ENCODE measurements around the gene CPNE1. TPM values are rescaled to one million over a fixed set of nuclear protein-coding genes. Genes with fewer than 3 reads are reported as not detected.

The CPNE1 gene
- total and polyA plus RNA-seq, 2 donors, result 87.9 to 161 TPM

DNA sequence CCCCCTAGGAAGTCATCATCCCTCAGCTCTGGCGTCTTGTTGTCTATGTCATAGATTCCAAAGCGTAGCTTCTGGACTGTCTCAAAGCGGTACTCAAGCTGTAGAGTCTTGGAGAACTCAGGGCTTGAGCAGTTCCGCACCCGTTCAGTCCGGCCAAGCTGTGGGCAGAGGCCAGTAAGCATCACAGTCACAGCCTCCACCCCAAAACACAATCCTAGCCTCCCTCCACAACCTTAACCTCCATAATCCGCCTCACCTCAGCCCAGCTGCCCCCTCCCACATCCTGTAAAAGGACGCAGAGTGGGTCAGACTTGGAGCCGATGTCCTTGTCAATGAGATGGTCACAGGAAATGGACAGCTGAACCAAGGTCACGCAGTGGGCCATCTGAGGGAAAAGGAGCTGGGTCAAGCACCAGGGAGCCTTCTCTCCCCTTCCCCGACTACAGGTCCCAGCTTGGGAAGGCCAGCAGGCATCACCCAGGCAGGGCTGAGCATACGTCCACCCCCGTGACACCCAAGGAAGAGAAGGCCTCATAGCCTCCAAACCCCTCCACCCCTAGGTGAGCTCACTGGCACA lies 32.1 kb downstream of the CPNE1 start:
- peaks cover 2% of the 10 kb centered on the region for H3K4me1 ChIP-seq (ENCODE audit: insufficient read depth)
- no peak overlapping the region for H3K27ac ChIP-seq (ENCODE audit: low read depth)
- peaks cover 7% of the 10 kb centered on the region for H3K36me3 ChIP-seq (ENCODE audit: insufficient read depth)
- DNase-seq (ENCODE audit: extremely low spot score), result no peak
- 93% methylated on average over 13 of the region's 13 CpGs for WGBS
- no peak overlapping the region for H3K4me3 ChIP-seq (ENCODE audit: low read depth, low read length)

DNA sequence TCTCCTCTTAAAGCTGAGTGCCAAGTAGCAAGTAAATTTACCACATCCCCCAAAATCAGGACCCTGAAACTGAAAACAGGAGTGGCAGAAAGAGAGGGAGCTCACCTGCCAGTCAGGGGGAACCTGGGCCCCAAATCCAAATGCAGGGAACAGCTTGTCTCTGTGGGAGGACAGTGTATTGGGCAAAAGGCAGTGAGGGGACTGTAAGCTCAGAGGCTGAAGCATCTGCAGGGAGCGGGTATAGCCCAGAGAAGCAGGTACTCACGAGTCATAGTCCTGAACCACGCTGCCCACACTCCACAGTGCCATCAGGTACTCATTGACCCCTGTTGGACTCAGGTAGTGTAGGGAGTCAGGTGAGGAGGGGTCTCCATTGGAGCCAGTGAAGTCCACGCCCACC lies 34.1 kb downstream of the CPNE1 start:
- Histone ChIP-seq H3K36me3 (ENCODE audit: insufficient read depth) (peaks cover 12% of the 10 kb centered on the region), H3K4me1 (ENCODE audit: insufficient read depth) (no peaks in the 10 kb centered on the region), H3K4me3 (ENCODE audit: low read depth, low read length) (no peak overlapping the region), H3K27ac (ENCODE audit: low read depth) (no peak overlapping the region)
- DNase-seq (ENCODE audit: extremely low spot score), result no peak
- 92% methylated on average over 4 of the region's 4 CpGs for WGBS

DNA sequence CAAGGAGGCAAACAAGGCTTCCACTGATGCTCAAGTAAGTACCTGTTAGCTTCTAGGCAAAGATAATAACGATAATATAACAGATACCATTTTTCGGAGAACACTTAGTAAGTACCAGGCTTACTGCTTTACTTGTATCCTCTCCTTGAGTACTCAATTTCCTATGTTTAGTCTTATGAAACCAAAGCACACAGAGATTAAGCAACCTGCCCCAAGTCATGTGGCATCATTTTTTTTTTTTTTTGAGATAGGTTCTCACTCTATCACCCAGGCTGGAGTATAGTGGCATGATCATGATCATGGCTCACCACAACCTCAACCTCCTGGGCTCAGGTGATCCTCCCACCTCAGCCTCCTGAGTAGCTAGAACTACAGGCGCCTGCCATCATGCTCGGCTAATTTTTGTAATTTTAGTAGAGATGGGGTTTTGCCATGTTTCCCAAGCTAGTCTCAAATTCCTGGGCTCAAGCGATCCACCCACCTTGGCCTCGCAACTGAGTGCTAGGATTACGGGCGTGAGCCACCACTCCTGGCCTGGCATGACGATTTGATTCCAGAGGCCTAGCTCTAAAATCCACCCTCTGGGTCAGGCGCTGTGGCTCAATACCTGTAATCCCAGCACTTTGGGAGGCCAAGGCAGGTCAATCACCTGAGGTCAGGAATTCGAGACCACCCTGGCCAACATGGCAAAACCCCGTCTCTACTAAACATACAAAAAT lies 35.1 kb downstream of the CPNE1 start:
- H3K36me3 ChIP-seq (ENCODE audit: insufficient read depth), result peaks cover 12% of the 10 kb centered on the region
- H3K4me1 ChIP-seq (ENCODE audit: insufficient read depth), result no peaks in the 10 kb centered on the region
- no peak overlapping the region for H3K27ac ChIP-seq (ENCODE audit: low read depth)
- H3K4me3 ChIP-seq (ENCODE audit: low read depth, low read length), result no peak overlapping the region
- DNase-seq (ENCODE audit: extremely low spot score), result no peak
- WGBS, result 96% methylated on average over 12 of the region's 12 CpGs

DNA sequence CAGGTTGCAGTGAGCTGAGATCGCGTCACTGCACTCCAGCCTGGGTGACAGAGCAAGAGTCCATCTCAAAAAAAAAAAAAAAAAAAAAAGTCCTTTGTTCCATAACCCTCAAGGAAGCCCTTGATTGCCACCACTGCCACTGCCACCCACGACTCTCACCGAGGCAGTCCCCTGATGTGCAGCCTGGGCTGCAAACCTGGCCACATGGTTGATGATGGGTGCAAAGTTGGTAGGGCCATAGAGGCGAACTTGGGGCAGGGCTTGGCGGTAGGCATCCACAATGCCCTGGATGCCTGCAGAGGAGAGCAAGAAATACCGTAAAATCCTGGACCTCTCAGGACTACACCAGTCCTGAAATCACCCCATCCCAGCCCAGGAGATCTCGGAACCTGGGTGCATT lies 37.6 kb downstream of the CPNE1 start:
- Histone ChIP-seq H3K36me3 (ENCODE audit: insufficient read depth) (peaks cover 12% of the 10 kb centered on the region), H3K4me1 (ENCODE audit: insufficient read depth) (no peaks in the 10 kb centered on the region), H3K4me3 (ENCODE audit: low read depth, low read length) (no peak overlapping the region), H3K27ac (ENCODE audit: low read depth) (no peak overlapping the region)
- DNase-seq (ENCODE audit: extremely low spot score), result no peak
- 95% methylated on average over 8 of the region's 8 CpGs for WGBS

DNA sequence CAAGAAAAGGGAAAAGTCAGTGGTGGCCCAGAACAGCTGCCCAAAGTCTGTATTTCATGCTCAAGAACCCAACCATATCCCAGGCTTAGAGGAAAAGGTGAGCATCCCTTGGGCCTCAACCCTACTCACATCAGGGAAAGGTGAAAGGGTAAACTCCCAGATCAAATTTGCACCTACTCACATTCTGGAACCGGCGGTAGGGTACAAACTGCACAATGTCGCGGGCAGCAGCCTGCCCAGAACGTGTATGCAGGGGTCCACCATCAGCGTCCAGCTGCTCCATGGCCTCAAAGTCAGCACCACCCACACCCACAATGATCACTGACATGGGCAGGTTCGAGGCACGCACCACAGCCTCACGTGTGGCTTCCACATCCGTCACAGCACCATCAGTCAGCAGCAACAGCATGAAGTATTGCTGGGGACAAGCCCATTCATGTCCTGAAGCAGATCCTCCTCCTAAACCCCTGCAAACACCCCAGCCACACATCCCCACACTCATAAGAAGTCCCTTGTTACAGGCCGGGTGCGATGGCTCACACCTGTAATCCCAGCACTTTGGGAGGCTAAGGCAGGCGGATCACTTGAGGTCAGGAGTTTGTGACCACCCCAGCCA lies 38.2 kb downstream of the CPNE1 start:
- 89% methylated on average over 13 of the region's 13 CpGs for WGBS
- Histone ChIP-seq H3K36me3 (ENCODE audit: insufficient read depth) (peaks cover 12% of the 10 kb centered on the region), H3K4me1 (ENCODE audit: insufficient read depth) (no peaks in the 10 kb centered on the region), H3K27ac (ENCODE audit: low read depth) (no peak overlapping the region), H3K4me3 (ENCODE audit: low read depth, low read length) (no peak overlapping the region)
- no peak for DNase-seq (ENCODE audit: extremely low spot score)

DNA sequence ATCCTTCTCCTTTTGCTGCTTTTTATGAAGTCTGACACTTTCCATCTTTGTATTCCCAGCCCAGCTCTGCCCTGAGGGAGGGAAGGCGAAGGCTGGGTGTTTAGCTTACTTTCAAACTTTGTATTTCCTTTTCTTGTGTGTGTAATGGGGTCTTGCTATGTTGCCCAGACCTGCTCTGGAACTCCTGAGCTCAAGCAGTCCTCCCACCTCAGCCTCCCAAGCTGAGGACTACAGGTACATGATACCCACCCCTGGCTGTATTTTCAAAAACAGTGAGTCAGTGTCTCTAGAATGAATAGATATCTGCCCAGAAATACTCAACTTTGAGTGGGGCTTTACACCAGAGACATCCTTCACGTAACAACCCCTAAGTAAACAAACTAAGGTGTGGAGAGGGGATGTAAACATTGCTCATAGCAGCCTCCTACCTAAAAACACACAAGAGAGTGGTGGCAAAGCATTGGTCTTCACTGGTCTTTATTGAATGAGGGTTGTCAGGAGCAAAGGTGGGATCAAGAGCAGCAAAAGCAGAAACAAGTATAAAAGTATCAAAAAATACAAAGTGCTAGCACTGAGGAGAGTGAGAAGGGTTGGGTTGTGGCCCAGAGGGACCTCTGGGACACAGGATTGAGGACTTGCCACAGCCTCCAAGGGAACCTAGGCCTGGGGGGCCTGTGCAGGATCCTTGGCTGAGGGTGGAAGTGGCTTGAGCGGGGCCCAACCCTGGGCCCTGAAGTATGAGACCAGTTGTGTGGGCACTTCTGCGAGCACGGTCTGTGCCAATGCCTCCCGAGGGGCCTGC lies 38.9 kb downstream of the CPNE1 start:
- peaks cover 9% of the 10 kb centered on the region for H3K36me3 ChIP-seq (ENCODE audit: insufficient read depth)
- 91% methylated on average over 6 of the region's 6 CpGs for WGBS

DNA sequence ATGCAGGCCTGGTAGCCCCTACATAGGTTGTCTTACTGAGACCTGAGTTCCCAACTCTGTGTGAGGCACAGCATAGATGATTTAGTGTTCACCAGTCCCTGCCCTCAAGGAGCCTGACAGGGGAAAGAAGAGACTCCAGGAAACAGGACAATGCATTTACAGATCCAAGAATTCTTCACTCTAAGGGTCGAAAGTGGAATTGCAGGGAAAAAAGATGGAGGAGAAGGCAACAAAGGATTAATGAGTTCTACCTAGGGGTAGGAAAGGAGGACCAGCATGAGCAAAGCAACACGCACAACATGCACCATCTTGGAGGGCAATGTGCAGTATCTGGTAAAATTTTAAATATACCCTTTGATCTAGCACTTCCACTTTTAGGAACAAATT lies 43.1 kb downstream of the CPNE1 start:
- H3K4me3 ChIP-seq (ENCODE audit: low read depth, low read length), result no peak overlapping the region
- DNase-seq (ENCODE audit: extremely low spot score), result no peak
- no peak overlapping the region for H3K27ac ChIP-seq (ENCODE audit: low read depth)
- H3K36me3 ChIP-seq (ENCODE audit: insufficient read depth), result peaks cover 3% of the 10 kb centered on the region
- 94% methylated on average over 2 of the region's 2 CpGs for WGBS
- H3K4me1 ChIP-seq (ENCODE audit: insufficient read depth), result no peaks in the 10 kb centered on the region

More for the DNA sequence above, 38.9 kb downstream of the CPNE1 start:
- no peak for DNase-seq (ENCODE audit: extremely low spot score)
- Histone ChIP-seq H3K27ac (ENCODE audit: low read depth) (no peak overlapping the region), H3K4me1 (ENCODE audit: insufficient read depth) (no peaks in the 10 kb centered on the region), H3K4me3 (ENCODE audit: low read depth, low read length) (no peak overlapping the region)

DNA sequence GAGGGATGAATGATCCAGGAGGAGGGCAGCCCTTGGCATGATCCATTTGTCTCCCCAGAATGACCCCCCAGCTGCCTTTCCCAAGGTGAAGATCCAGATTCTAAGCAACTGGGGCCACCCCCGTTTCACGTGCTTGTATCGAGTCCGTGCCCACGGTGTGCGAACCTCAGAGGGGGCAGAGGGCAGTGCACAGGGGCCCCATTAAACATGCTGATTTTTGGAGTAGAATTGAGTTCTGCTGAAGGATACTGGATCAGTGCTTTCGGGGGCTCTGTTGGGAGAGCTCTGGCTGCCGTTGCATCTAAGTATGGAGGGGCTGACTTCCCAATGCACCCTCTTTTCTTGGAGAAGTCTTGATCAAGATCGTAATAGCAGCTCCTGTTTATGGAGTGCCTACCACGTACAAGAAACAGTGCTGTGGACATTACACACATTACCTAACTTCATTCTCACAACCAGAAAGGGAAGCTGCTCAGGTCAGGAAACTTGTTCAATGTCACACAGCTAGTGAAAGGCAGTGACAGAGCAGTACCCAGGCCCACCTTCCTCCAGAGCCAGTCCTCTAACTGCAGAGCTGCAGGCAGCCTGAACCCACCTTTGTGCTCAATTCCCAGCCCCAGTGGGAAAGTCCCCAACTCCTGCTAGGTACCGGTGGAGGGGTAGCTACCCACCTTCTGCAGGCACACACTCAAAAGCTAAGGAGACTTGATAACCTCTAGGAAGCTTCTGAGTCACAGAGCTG lies 43.7 kb downstream of the CPNE1 start:
- H3K4me3 ChIP-seq (ENCODE audit: low read depth, low read length), result no peak overlapping the region
- no peak for DNase-seq (ENCODE audit: extremely low spot score)
- no peak overlapping the region for H3K27ac ChIP-seq (ENCODE audit: low read depth)
- WGBS, result 91% methylated on average over 11 of the region's 11 CpGs
- H3K36me3 ChIP-seq (ENCODE audit: insufficient read depth), result no peaks in the 10 kb centered on the region
- H3K4me1 ChIP-seq (ENCODE audit: insufficient read depth), result no peaks in the 10 kb centered on the region

DNA sequence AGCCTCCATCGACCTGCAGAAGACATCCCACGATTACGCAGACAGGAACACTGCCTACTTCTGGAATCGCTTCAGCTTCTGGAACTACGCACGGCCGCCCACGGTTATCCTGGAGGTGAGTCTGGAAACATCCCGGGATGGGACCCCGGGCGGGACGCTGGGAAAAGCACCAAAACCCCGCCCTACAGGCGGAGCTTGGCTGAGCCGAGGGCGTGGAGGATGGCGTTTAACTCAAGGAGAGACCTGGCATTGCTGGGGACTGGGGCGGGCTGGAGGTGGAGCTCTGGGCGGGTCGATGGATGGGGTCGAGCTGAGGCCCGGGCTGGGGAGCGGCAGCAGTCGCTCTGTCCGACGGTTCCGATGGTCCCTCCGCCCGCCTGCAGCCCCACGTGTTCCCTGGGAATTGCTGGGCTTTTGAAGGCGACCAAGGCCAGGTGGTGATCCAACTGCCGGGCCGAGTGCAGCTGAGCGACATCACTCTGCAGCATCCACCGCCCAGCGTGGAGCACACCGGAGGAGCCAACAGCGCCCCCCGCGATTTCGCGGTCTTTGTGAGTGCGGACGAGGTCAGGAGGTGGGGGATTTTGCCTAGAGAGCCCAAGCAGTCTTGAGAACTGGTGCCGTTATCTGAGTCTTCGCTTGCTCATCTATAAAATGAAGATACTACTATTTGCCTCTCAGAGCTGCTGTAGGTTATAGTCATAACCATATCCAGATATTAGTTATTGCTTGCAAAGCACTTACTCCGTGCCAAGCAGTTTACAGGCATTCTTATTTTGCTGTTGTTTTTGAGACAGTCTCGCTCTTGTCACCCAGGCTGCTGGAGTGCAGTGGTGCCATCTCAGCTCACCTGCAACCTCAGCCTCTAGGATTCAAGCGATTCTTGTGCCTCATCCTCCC lies 45.3 kb downstream of the CPNE1 start:
- 5% methylated on average over 49 of the region's 49 CpGs for WGBS
- H3K4me1 ChIP-seq (ENCODE audit: insufficient read depth), result no peaks in the 10 kb centered on the region
- H3K27ac ChIP-seq (ENCODE audit: low read depth), result no peak overlapping the region
- peak overlapping the region; percentile 45 for H3K4me3 ChIP-seq (ENCODE audit: low read depth, low read length)
- H3K36me3 ChIP-seq (ENCODE audit: insufficient read depth), result no peaks in the 10 kb centered on the region
- peak; percentile 54 for DNase-seq (ENCODE audit: extremely low spot score)

DNA sequence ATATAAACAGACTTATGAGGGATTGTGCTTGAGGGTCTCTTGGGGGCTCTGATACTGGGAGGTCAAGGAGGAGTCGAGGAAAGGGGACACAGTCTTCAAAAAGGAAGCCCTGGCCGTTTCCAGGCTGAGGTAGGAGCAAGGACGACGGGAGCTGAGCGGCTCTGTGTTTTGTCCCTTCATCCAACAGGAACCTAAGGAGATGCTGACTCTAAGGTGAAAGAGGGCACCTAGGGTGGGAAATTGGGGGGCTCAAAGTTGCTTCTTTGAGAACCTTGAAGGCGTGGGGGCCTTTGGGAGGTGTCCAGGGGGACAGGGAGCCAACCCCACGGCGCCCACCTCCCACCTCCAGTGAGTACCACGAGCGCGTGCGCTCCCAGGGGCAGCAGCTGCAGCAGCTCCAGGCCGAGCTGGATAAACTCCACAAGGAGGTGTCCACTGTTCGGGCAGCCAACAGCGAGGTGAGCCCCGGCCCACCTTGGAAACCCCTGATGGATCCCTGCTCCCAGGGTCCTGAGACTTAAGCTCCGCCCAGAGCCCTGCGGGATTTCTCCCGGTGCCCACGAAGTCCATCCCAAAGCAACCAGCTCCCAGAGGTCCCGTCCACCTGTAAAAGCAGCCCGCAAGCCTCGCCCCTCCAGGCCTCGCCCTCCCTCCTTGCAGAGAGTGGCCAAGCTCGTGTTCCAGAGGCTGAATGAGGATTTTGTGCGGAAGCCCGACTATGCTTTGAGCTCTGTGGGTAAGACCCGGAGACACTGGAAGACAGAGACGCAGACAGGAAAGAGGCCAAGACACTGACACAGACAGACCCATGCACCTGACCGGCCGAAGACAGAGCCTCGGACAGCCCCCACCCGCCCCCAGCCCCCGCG lies 46.2 kb downstream of the CPNE1 start:
- Histone ChIP-seq H3K36me3 (ENCODE audit: insufficient read depth) (no peaks in the 10 kb centered on the region), H3K4me1 (ENCODE audit: insufficient read depth) (no peaks in the 10 kb centered on the region), H3K27ac (ENCODE audit: low read depth) (no peak overlapping the region), H3K4me3 (ENCODE audit: low read depth, low read length) (peak overlapping the region; percentile 45)
- no peak for DNase-seq (ENCODE audit: extremely low spot score)
- 6% methylated on average over 35 of the region's 35 CpGs for WGBS

DNA sequence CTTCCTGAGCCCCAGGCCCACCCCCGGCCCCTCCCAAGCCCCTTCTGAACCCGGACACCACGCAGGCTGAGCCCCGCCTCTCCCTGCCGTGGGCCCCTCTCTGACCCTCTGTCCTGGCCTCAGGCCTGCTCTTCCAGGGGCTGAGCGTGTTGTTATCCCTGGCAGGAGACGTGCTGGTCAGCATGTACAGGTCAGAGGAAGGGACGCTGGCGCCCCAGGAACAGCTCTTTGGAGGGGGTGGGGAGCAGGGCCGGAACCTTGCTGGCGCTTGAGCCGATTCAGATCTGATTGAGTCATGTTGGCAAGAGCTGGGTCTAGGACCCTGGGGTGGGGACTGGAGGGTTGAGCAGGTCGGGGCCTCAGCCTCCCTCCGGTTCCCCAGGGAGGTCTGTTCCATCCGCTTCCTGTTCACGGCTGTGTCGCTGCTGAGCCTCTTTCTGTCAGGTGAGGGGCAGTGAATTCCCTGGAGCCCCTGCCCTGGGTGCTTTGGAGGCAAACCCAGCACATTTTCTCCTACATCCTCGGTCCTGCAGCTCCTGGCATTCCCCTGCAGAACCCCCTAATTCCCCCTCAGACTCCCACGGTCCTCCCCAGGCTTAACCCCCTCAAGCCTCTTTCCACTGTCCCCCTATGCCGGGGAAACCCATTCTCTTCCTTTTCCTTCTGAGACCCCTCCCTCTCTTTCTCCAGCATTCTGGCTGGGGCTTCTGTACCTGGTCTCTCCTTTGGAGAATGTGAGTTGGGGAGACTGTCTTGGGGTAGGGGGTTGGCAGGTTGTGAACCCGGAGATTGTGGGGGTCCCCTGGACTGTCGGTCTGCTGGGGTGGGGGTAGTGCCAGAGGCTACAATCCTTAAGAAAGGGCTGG lies 47.1 kb downstream of the CPNE1 start:
- Histone ChIP-seq H3K36me3 (ENCODE audit: insufficient read depth) (no peaks in the 10 kb centered on the region), H3K27ac (ENCODE audit: low read depth) (peak overlapping the region; percentile 65), H3K4me3 (ENCODE audit: low read depth, low read length) (peak overlapping the region; percentile 21), H3K4me1 (ENCODE audit: insufficient read depth) (no peaks in the 10 kb centered on the region)
- no peak for DNase-seq (ENCODE audit: extremely low spot score)
- 15% methylated on average over 22 of the region's 22 CpGs for WGBS

All from urinary bladder (tissue), 4 donors.